ENCODE data around the gene TNFRSF11A. TPM values are rescaled to one million over a fixed set of nuclear protein-coding genes. Genes with fewer than 3 reads are reported as not detected.

Gene TNFRSF11A
- polyA plus RNA-seq, 1 donor from 2014 or later, result not detected

DNA sequence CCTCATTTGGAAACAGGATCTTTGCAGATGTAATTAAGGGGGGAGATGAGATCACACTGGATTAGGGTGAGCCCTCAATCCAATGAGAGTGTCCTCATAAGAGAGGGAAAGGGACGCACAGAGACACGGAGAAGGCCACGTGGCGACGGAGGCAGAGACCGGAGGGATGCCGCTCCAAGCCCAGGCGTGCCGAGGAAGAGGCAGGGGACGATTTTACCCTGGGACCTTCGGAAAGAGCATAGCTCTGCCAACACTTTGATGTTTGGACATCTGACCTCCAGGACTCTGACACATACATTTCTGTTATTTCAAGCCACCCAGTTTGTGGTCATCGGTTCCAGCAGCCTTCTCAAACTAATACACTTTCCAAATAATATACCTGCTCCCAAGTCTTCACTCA is 113.3 kb downstream of the TNFRSF11A start:
- no peaks in the 10 kb centered on the region for H3K79me2 ChIP-seq (replicated peaks; ENCODE audit: insufficient read depth, low read length)
- H3F3A ChIP-seq (ENCODE audit: insufficient read depth, low read length, poor library complexity, severe bottlenecking), result no peaks in the 10 kb centered on the region
- no peaks in the 10 kb centered on the region for H3K9me3 ChIP-seq (ENCODE audit: low read length)
- H4K20me1 ChIP-seq (ENCODE audit: insufficient read depth), result no peaks in the 10 kb centered on the region
- H3K4me2 ChIP-seq (ENCODE audit: low read length), result no peak overlapping the region
- H3K9me2 ChIP-seq (ENCODE audit: insufficient read depth, low read length), result no peaks in the 10 kb centered on the region
- H3K36me3 ChIP-seq (ENCODE audit: insufficient read depth, low read length), result no peaks in the 10 kb centered on the region
- no peak overlapping the region for H3K27ac ChIP-seq (ENCODE audit: low read length)
- TF ChIP-seq RAD21 (conservative IDR thresholded peaks at IDR 0.05) (no peak), POLR2AphosphoS5 (IDR thresholded peaks at IDR 0.05) (no peak)
- no peaks in the 10 kb centered on the region for H3K27me3 ChIP-seq (ENCODE audit: insufficient read depth, low read depth, low read length)
- no peak overlapping the region for H3K9ac ChIP-seq (ENCODE audit: low read length)
- H3K4me3 ChIP-seq (ENCODE audit: low read length), result no peak overlapping the region
- no peak overlapping the region for H2AFZ ChIP-seq (ENCODE audit: low read depth, low read length)

DNA sequence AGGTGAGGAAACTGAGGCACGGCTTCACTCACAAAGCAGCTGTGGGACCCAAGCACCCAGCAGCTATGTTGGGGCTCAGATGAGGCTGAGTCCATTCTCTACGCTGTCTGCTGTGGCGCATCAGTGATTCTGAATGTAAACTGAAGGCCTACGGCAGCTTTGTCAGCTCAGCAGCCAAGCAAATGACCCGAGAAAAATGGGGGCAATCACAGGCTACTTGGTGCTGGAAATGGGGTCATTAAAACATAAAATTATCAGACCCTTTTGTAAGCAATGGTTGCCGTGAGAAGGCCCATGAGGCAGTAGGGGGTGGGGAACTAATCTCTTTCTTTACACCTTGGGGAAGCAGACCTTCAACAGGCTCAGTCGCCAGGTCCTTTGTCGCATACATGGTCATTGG is 113.8 kb downstream of the TNFRSF11A start:
- H2AFZ ChIP-seq (ENCODE audit: low read depth, low read length), result no peak overlapping the region
- no peaks in the 10 kb centered on the region for H3K9me3 ChIP-seq (ENCODE audit: low read length)

More for the DNA sequence above, 113.8 kb downstream of the TNFRSF11A start:
- H4K20me1 ChIP-seq (ENCODE audit: insufficient read depth), result no peaks in the 10 kb centered on the region
- TF ChIP-seq MXI1 (conservative IDR thresholded peaks at IDR 0.05; ENCODE audit: poor library complexity, severe bottlenecking), result no peak
- TF ChIP-seq EZH2 (IDR thresholded peaks at IDR 0.05; ENCODE audit: borderline replicate concordance, insufficient read depth, low read length, poor library complexity, severe bottlenecking), result no peak
- TF ChIP-seq RAD21 (conservative IDR thresholded peaks at IDR 0.05), result no peak
- no peak for TF ChIP-seq SMC3 (conservative IDR thresholded peaks at IDR 0.05; ENCODE audit: poor library complexity)
- TF ChIP-seq, protein P1, sequence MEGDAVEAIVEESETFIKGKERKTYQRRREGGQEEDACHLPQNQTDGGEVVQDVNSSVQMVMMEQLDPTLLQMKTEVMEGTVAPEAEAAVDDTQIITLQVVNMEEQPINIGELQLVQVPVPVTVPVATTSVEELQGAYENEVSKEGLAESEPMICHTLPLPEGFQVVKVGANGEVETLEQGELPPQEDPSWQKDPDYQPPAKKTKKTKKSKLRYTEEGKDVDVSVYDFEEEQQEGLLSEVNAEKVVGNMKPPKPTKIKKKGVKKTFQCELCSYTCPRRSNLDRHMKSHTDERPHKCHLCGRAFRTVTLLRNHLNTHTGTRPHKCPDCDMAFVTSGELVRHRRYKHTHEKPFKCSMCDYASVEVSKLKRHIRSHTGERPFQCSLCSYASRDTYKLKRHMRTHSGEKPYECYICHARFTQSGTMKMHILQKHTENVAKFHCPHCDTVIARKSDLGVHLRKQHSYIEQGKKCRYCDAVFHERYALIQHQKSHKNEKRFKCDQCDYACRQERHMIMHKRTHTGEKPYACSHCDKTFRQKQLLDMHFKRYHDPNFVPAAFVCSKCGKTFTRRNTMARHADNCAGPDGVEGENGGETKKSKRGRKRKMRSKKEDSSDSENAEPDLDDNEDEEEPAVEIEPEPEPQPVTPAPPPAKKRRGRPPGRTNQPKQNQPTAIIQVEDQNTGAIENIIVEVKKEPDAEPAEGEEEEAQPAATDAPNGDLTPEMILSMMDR (IDR thresholded peaks at IDR 0.05; ENCODE audit: poor library complexity, severe bottlenecking), result no peak
- no peak for TF ChIP-seq TAF1 (IDR thresholded peaks at IDR 0.05; ENCODE audit: low read depth)
- no peak for TF ChIP-seq EP300 (conservative IDR thresholded peaks at IDR 0.05; ENCODE audit: poor library complexity, severe bottlenecking)
- TF ChIP-seq POLR2AphosphoS5 (IDR thresholded peaks at IDR 0.05), result no peak
- TF ChIP-seq, protein P2, sequence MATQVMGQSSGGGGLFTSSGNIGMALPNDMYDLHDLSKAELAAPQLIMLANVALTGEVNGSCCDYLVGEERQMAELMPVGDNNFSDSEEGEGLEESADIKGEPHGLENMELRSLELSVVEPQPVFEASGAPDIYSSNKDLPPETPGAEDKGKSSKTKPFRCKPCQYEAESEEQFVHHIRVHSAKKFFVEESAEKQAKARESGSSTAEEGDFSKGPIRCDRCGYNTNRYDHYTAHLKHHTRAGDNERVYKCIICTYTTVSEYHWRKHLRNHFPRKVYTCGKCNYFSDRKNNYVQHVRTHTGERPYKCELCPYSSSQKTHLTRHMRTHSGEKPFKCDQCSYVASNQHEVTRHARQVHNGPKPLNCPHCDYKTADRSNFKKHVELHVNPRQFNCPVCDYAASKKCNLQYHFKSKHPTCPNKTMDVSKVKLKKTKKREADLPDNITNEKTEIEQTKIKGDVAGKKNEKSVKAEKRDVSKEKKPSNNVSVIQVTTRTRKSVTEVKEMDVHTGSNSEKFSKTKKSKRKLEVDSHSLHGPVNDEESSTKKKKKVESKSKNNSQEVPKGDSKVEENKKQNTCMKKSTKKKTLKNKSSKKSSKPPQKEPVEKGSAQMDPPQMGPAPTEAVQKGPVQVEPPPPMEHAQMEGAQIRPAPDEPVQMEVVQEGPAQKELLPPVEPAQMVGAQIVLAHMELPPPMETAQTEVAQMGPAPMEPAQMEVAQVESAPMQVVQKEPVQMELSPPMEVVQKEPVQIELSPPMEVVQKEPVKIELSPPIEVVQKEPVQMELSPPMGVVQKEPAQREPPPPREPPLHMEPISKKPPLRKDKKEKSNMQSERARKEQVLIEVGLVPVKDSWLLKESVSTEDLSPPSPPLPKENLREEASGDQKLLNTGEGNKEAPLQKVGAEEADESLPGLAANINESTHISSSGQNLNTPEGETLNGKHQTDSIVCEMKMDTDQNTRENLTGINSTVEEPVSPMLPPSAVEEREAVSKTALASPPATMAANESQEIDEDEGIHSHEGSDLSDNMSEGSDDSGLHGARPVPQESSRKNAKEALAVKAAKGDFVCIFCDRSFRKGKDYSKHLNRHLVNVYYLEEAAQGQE (IDR thresholded peaks at IDR 0.05; ENCODE audit: borderline replicate concordance), result no peak
- no peak overlapping the region for H3K4me2 ChIP-seq (ENCODE audit: low read length)
- no peaks in the 10 kb centered on the region for H3K79me2 ChIP-seq (replicated peaks; ENCODE audit: insufficient read depth, low read length)
- H3K4me3 ChIP-seq (ENCODE audit: low read length), result no peak overlapping the region
- no peak overlapping the region for H3K27ac ChIP-seq (ENCODE audit: low read length)
- H3F3A ChIP-seq (ENCODE audit: insufficient read depth, low read length, poor library complexity, severe bottlenecking), result no peaks in the 10 kb centered on the region
- no peaks in the 10 kb centered on the region for H3K9me2 ChIP-seq (ENCODE audit: insufficient read depth, low read length)
- H3K36me3 ChIP-seq (ENCODE audit: insufficient read depth, low read length), result no peaks in the 10 kb centered on the region
- no peaks in the 10 kb centered on the region for H3K27me3 ChIP-seq (ENCODE audit: insufficient read depth, low read depth, low read length)
- H3K9ac ChIP-seq (ENCODE audit: low read length), result no peak overlapping the region

Small RNA genes within 50 kb of the gene (small RNA-seq; reads per million reads assigned to genes)
- gene AC100843.2 (0 reads per million in 3 experiments), gene RF00019 (0 to 1.2 (median 0) reads per million in 3 experiments)

Other genes starting within 250 kb of the TNFRSF11A start
- gene PIGN, start 138.3 kb upstream of the TNFRSF11A start, polyA plus RNA-seq, result 7.4 and 8.7 TPM in 2 replicates
- 79.1 and 80.2 TPM in 2 replicates for gene RELCH, start 138.1 kb upstream of the TNFRSF11A start, polyA plus RNA-seq
- gene ZCCHC2, start 197.7 kb downstream of the TNFRSF11A start, polyA plus RNA-seq, result 3.8 and 8.1 TPM in 2 replicates

Data from neural cell (in vitro differentiated cells).